HG02798 (cell line): ENCODE results near the gene RALGAPA2.
"Not testable (repeated sequence)": the region's sequence is repeated elsewhere in the genome, so short reads cannot be mapped to it uniquely, and the experiment has no call there.

Experiments used
- ATAC-seq: cut with Tn5 transposase; IDR thresholded peaks from one replicate; pipeline ENCODE4 v1.9.1; 2021; ENCODE audit warnings: mild to moderate bottlenecking; ENCODE audit not compliant: unreplicated experiment, poor library complexity

Gene RALGAPA2

DNA sequence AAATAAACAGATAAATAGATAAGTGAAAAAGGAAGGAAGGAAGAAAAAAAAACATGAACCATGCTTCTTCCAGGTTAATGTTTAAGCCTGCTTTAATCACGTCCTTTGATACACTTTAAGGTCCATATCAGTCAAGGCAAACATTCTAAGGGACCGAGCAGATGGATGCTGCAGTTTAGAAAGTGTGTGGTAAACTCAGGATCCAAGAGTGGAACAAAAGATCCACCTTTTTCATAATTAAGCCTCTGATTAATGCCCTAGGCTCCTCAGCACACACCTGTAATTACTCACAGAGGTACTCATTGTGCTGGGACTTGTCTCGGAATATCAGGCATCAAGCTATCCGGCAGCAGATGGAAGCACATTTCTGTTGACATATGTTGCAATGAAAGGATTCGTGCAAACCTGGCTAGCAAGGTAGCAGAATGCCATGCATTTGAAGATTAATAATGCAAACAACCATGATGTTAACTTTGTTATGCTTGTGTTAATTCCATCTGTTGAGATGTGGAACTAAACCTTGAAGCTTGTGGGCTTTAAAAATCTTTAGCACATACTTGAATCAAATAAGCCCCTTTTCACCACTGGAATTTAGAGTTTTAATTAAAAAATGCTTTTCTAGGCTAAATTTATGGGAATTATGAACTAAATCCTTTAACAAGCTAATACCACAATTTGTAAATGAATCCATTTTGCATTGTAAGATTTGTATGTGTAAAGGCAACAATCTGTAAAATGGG lies 163.7 kb downstream of the RALGAPA2 start:
- no peak for ATAC-seq

DNA sequence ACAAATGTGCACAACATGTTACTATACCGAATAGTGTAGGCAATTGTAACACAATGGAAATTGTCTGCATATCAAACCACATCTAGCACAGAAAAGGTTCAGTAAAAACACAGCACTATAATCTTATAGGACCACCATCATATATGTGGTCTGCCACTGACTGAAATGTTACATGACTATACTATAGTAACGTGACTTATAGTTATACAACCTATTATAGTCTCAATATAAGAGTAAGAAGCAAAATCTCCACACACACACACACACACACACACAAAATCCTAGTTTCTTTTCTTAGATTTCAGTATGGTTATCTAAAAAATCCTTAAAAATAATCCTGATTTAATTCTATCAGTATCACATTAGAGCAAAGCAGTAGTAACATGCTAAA lies 164.6 kb downstream of the RALGAPA2 start:
- ATAC-seq = no peak

DNA sequence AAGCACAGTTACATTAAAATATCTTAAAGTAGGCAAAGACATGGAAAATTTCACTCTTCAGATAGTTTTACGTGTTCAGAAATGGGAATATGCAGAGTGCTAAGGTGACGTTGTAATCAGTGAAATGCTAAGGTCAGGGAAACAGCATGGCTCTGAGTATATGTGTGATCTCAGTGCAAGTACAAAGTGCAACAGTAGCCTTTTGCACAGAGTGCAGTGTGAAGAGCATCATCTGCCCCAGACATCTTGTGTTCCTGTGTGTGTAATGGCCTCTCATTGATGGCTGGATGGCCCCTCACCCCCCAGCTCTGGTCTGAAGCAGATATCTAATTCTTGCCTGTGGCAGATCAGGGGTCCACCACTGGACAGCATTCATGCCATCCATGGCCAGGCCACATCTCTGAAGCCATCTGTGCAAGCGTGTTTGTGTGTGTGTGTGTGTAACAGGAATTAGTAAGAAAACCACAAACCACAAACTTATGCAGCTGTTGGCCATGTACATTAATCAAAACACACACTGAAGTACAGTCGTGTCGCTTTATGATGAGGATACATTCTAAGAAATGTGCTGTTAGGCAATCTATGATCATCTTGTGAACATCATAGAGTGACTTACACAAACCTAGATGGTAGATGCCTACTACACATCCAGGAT lies 165.1 kb downstream of the RALGAPA2 start:
- ATAC-seq = no peak

DNA sequence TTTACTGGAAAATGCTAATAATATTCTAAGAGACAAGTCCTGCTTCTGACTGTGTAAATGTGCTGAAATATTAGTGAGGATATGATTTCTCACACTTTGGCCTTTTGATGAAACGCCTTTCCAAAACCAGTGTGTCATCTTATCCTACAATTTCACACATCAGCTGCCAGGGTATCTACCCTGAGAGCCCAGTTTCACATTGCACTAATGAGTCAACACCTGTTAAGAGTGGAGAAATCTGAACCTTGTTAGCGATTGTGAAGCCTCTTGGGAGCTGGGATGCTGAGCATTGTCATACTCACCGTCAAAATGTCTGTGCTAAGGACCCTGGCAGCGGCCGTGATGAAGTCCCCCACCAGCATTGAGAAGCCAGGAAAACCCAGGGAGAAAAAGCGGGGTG lies 166.0 kb downstream of the RALGAPA2 start:
- no peak for ATAC-seq

DNA sequence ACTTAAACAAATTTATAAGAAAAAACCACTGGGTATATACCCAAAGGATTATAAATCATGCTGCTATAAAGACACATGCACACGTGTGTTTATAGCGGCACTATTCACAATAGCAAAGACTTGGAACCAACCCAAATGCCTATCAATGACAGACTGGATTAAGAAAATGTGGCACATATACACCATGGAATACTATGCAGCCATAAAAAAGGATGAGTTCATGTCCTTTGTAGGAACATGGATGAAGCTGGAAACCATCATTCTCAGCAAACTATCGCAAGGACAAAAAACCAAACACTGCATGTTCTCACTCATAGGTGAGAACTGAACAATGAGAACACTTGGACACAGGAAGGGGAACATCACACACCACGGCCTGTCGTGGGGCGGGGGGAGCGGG lies 169.1 kb downstream of the RALGAPA2 start:
- not testable (repeated sequence) for ATAC-seq

DNA sequence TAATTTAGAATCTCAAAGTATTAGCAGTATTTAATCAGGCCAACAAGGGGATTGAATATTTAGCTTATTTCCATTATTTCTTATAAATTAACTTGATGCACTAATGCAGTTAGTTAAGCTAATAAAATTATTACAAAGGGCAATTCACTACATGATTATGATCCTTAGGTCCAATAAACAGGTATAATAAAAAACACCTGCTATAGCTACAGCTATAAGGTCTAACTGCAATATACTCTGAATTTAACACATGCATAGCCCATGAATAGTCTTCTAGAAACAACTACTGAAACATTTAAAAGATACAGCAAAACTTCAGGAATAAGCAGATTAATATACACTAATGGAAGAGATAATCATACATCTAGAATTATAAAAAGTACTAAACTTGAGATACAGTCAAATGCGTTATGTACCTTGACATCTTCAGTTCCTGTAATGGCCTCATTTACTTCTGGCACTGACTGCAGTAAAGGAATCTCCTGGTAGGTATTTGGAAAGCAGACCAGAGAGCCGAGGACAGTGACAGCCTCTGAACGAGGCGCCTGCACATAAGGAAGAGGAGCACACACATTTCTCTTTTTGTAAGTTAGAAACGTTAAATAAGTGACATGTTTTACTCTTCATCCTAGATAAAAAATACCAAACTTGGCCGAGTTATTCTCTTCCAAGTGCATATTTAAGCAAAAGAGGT lies 176.1 kb downstream of the RALGAPA2 start:
- ATAC-seq = no peak

DNA sequence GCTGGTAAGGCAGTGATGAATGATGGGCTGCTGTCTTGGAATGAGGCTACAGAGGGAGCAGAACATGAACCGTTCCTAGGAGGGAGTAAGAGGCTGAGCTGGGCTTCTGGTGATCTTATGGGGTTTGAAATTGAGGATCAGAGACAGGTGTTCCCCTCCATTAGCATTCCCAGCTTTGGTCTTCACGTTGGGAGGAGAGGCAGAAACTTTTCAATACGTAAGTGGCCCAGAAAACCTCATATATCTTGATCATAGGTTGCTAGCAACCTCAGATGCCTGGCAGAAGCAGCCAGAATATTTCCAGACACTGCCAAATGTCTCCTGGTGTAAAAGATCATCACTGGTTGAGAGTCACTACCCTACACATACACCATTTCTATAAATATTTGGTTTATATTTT lies 177.4 kb downstream of the RALGAPA2 start:
- no peak for ATAC-seq

DNA sequence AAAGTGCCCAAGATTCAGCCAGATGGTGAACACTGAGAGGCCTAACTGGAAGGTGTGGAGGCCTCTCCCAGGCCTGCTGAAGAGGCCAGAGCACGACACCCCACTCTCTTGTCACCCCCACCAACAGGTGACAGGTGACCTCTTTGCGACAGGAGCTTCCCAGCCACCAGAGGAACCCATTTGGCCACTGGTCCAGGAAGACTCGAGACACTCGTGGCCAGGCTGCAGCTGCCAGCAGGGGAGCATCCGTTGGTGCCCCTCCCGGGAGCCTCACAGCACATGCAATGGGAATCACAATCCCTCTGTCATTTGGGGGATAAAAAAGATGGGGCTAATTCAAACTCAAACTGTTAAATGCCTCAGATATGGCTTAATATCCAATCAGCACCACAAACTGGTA lies 181.2 kb downstream of the RALGAPA2 start:
- no peak for ATAC-seq

DNA sequence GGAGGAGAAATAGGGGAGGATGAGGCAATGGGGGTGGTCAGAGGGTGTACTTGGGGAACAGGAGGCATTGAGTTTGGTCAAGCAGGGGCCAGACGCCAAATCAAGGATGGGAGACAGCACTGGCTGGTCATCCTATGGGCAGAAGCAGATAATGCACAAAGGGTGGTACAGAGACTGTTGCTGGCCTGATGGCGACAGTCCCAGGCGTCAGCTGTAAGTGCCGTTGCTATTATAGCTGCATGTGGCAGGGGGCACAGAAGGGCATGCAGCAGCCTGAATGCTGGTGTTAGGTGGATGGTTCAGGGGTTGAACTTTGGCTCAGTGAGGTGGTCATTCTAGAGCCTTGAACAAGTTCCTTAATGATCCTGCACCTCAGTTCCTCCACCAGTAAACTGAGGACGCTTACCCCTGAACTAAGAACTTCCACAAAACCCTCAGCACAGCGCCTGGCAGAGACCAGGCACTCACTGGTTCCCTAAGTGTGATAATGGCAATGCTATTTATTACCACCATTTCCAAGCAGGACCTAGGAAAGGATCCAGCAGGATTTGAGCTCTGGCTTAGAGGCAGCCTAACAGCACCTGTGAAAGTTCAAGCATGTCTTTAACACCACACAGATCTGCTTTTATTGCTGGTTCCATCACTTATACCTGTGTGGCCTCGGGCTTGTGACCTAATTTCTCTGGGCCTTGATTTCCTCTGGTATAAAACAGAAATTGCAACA lies 181.9 kb downstream of the RALGAPA2 start:
- no peak for ATAC-seq

DNA sequence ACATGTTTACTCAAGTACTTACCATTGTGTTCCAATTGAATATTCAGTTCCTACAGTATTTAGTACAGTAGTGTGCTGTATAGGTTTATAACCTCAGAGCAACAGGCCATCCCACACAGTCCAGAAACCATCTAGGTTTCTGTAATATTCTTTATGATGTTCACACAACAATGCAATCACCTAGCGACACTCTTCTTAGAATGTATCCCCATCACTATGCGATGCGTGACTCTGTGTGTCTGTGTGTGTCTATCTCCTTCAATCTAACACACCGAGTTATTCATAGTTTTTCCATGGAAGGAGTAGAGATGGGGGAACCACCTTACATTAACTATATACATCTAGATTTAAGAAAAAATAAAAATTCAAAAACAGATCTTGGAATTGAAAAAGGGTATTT lies 182.8 kb downstream of the RALGAPA2 start:
- no peak for ATAC-seq

DNA sequence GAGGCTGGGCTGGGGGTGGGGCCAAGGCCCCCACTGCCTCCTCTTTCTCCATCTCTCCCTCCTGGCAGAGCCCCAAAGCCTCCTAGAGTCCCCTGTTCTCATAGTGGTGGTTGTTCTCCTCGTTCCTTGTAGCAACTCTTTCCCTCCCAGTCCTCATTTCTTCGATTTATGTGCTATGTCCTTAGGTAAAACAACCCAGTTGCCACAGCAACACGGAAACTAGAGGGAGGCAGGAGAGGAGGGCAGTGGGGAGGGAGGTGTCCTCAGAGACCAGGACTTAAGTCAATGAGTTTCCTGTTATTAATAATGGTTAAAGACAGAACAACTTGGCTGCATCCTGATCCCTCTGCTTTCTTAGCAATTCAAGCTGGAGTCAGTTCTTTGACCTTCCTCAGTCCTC lies 183.6 kb downstream of the RALGAPA2 start:
- no peak for ATAC-seq

DNA sequence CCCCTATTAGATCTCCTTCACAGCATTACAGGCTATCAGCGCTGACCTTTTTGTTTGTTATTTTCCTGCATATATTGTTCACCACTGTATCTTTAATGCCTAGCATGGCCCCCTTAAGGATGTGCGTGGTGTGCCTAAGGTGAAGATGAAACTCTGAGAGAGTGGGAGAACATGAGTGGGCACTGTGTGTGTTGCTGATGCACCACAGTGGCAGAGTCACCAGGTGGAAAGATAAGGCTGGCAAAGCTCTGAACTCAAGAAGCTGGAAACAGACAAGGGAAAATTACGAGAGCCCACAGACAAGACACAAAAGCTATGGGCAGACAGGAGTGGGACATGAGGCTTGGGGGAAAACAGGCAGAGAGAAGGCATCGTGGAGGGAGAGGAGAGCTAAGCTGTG lies 184.8 kb downstream of the RALGAPA2 start:
- ATAC-seq = no peak

DNA sequence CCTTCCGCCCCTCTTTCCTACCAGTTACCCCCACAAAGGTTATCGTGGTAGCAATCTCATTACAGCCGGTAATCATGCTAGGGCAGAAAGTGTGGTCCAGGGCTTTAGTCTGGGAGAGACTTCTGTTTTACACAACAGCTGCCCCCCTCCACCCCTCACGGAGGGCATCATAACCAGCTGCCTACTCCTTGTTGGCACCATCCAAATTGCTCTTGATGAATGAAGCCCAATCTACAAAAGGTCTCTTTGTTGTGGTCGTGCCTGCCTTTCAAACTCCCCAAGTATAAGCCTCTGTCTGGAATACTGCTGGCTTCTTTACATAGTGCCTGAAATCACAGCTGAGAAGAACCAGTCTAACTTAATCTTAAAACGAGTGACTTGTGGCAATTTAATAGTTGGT lies 186.7 kb downstream of the RALGAPA2 start:
- ATAC-seq = no peak

DNA sequence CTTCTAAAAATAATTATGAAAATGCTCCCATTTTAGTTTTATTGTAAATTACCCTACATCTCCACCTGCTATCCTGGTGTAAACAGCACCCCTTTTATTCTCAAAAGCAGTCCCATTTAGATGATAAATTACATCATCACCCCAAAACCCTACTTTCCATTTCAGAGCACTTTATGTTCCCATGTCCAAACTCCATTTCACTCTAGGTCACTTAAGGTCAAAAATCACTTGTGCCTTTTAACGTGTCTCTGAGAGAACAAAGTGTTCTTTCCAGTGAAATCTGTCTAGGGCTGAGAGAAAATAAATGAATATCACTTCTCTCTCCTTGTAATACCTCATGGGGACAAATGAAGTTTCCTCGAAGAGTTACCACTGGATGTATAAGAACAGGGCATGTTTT lies 187.2 kb downstream of the RALGAPA2 start:
- no peak for ATAC-seq

DNA sequence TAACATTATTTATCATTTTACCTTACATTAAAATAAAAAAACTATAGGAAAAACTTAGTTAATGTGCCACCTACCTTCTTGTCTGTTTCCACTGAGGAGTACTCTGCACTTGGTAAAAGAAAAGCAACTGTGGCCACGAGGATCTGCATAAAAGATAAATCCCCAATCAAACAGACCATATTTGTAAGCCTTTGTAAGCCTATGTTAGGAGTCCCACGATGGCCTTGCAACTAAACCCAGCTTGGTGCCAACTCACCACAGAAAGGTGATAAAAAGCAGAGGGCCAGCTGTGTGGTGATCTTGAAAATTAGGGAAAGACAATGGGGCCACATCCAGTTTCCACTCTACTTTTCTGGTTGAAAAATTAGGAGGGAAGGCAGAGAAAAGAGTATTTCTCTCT lies 187.7 kb downstream of the RALGAPA2 start:
- no peak for ATAC-seq

DNA sequence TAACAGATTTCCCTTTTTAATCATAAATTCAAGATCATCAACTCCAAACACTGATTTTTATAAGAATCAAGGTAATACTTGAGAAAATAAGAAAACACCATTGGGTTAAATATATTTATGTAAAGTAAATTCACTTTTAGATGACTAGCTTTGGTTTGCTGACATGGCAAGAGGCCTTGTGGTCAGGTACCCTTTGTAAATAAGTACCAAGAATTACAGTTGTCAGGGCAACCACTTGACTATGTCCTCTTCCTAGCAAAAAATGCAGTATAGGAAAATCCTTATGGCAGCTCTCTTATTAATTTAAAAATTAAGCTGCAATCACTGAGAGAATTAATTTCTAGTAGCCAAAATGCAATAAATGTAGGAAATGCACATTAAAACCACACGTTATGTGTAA lies 190.7 kb downstream of the RALGAPA2 start:
- no peak for ATAC-seq

DNA sequence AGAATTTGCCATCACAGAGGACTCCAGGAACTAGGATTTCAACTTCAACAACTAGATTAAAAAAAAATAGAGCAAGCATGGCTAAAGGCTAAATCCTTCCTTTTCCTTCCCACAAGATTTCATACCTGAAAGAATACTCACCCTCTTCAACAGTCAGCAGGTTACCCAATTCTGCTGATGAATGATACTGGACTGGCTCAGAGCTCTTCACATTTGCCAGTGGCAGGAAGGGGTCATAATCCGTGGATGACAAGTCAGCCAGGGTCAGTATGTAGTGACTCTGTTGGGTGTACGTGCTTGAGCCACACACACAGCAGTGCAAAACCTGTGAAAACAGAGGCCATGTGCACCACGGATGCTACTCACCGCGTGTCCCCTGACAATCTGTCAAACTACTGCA lies 191.7 kb downstream of the RALGAPA2 start:
- ATAC-seq = no peak

DNA sequence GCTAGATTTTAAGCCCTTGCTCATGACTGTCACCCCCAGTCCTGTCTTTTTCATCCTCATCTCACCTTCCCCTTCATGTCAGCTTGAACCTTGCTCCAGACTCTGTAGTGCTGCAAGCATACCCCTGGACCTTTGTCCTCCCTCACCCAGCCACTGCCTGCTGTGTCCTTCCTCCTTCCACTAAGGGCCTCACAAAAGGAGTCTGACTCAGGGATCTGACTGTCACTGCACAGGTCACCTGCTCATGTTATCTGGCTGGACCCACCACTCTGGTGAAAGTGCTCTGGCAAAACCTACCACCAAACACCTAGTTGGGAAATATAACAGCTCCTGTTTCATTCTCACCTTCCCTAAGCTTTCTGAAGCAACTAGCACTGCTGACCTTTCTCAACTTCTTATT lies 193.2 kb downstream of the RALGAPA2 start:
- no peak for ATAC-seq

DNA sequence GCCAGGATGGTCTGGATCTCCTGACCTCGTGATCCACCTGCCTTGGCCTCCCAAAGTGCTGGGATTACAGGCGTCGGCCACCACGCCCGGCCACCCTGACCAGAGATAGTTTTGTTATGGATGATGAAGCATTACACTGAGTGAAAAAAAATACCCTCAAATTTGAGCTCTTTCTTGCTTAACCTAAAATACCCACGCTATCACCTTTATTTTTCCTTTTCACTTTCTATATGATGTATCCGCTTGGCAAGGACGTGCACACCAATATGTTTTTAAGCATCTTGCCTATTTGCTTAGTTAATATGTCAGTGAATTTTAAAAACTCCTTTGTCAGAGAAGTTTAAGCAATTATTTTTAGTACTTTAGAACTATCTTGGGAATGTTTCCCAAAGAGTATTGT lies 194.2 kb downstream of the RALGAPA2 start:
- ATAC-seq = no peak

DNA sequence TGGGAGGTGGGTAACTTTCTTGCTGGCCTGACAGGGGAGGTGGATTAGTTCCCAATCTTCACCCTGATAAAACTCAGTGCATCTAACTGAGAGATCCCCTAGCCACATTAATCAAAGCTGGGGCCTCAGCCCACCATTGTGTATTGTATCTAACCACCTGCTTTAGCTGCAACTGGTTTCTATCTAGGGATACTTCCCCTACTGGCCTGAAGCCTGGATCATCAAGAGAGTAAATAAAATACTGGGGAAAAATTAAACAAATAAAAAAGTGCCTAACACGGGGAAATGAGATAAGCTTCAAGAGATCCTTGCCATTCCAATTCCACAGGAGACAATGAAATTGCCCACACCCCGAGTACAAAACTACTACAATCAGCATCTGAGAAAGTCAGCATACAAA lies 195.1 kb downstream of the RALGAPA2 start:
- ATAC-seq = no peak

DNA sequence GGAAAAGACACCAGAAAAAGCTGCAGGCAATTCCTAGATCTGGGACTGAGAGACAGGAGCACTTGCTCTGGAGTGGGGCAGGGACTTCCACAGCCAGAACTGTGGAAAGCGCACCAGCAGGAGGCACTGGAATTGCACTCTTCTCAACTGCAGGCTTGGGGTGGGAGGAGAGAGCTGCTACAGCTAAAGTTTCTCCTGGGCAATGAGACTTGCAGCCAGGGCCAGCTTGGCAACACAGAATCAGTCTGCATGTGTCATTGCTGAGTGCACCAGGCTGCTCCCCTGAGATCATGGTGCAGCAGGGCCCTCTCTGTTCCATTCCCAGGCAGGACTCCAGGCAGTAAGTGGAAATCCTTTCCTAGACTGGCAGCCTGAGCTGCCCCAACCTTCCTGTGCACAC lies 198.7 kb downstream of the RALGAPA2 start:
- no peak for ATAC-seq
